Cardiac fibroblast (primary cell): ENCODE data around the gene ULBP3.

Experiments
- DNase-seq, 2 donors: peaks; one replicate each; pipeline versions ENCODE4 v3.0.0 to v3.0.0-alpha.2; 2010; ENCODE audit warnings: low read depth in 2 of 2
- H3K4me3 ChIP-seq, 2 donors: replicated peaks in 1 of 2; 1 replicate in 1 of 2; 2 replicates in 1 of 2; pipeline ENCODE4 v1.5.1; 2011; ENCODE audit warnings: low read depth in 2 of 2, low read length in 2 of 2, mild to moderate bottlenecking in 2 of 2, moderate library complexity in 1 of 2
- TF ChIP-seq, protein P1 (sequence below): IDR thresholded peaks from one replicate; pipeline ENCODE4 v1.5.1; 2011; ENCODE audit warnings: low read depth, mild to moderate bottlenecking, low read length, inconsistent platforms

The ULBP3 gene

DNA sequence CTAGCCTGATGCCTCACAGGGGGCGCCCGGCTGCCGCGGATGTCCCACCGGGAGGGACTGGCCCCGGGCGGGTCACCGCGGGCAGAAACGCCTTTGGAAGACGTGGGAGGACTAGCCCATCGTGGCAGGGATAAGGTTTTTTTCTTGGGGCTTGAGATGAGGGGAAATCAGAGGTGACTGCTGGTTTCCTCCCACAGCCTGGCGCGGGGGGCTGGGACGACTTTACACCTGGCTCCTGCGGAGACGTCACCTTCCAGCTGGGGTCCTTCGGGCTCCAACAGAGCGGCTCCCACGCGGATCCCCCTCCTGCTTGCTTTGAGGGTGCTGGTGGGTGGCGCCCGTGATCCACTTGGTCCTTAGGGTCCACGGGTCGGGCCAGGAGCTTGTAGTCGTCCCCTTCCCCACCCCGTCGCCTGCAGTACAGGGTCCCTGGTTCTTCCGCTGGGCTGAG, 11.4 kb downstream of the ULBP3 start:
- TF ChIP-seq, protein P1, sequence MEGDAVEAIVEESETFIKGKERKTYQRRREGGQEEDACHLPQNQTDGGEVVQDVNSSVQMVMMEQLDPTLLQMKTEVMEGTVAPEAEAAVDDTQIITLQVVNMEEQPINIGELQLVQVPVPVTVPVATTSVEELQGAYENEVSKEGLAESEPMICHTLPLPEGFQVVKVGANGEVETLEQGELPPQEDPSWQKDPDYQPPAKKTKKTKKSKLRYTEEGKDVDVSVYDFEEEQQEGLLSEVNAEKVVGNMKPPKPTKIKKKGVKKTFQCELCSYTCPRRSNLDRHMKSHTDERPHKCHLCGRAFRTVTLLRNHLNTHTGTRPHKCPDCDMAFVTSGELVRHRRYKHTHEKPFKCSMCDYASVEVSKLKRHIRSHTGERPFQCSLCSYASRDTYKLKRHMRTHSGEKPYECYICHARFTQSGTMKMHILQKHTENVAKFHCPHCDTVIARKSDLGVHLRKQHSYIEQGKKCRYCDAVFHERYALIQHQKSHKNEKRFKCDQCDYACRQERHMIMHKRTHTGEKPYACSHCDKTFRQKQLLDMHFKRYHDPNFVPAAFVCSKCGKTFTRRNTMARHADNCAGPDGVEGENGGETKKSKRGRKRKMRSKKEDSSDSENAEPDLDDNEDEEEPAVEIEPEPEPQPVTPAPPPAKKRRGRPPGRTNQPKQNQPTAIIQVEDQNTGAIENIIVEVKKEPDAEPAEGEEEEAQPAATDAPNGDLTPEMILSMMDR, result no peak
- no peak overlapping the region for H3K4me3 ChIP-seq
- DNase-seq, result no peak

DNA sequence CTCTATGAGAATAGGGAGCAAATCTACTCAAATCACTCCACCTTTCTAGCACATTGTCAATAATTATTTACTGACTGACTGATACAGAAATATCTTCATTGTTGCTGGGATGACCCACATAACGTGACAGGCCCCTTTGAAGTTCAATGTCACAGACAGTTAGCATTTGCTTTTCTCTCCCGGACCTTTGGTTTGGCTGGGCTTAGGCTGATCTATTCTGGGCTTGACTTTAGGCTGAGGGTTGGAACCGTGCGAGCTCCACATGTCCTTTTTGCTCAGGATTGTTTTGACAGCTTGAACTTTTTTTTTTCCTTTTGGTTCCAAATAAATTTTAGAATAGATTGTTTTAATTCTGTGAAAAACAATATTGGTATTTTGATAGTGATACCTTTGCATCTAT, 12.0 kb downstream of the ULBP3 start:
- TF ChIP-seq, protein P1, result no peak

DNA sequence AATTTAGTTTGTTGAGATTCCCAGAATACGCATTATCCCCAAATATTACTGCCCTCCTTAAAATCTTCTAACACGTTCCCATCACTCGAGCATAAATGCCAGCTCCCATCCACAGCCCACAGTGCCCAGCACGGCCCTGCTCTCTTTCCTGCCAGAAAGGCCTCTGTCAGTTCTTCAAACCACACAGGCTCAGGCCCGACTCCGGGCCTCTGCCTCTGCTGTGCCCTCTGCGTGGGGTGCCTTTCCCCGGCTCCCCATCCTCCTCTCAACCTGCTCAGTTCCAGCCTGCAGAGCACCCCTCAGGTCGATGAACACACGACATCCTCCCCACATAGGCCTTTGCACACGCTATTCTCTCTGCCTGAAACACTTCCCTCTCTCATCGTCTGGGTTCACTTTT, 12.8 kb downstream of the ULBP3 start:
- TF ChIP-seq, protein P1, result no peak
- no peak for DNase-seq
- H3K4me3 ChIP-seq, result no peak overlapping the region

More for the DNA sequence above, 12.0 kb downstream of the ULBP3 start:
- DNase-seq, result no peak
- no peak overlapping the region for H3K4me3 ChIP-seq

DNA sequence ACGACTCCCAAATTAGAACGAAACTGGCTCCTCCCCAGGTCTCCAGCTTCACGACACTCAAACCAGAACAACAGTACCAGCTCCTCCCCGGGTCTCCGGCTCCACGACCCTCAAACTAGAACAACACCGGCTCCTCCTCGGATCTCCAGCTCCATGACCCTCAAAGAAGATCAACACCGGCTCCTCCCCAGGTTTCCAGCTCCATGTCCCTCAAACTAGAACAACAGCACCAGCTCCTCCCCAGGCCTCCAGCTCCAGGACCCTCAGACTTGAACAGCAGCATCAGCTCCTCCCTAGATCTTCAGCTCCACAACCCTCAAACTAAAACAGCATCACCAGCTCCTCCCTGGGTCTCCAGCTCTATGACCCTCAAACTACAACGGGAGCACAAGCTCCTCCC, 13.8 kb downstream of the ULBP3 start:
- TF ChIP-seq, protein P1, result no peak
- DNase-seq, result no peak
- no peak overlapping the region for H3K4me3 ChIP-seq

DNA sequence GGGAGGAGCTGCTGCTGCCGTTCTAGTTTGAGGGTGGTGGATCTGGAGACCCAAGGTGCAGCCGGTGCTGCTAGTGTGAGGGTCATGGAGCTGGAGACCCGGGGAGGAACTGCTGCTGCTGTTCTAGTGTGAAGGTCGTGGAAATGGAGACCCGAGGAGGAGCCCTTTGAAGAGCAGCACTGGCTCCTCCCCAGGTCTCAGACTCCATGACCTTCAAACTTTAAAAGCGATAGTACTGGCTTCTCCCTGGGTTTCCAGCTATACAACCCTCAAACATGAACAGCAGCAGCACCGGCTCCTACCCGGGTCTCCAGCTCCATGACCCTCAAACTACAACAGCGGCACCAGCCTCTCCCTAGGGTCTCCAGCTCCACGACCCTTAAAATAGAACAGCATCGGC, 15.5 kb downstream of the ULBP3 start:
- H3K4me3 ChIP-seq, result no peak overlapping the region
- TF ChIP-seq, protein P1, result no peak
- DNase-seq, result no peak

DNA sequence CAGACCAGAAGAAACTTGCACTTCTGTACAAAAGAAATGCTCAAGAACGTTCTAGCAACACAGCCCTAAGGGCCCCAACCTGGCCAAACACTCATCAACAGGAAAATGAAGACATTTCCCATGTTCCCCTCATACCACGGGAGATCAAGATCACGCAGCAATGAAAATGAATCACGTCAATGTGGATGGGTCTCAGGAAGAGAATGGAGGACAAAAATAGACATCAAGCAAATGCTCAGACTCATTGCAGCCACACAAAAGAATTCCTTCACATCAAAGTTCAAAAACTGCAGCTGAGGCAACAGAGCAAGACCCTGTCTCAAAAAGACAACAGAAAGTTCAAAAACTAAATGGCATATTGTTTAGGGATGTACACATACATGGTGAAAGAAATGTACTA, 18.1 kb downstream of the ULBP3 start:
- TF ChIP-seq, protein P1, result no peak
- DNase-seq, result no peak
- H3K4me3 ChIP-seq, result no peak overlapping the region

DNA sequence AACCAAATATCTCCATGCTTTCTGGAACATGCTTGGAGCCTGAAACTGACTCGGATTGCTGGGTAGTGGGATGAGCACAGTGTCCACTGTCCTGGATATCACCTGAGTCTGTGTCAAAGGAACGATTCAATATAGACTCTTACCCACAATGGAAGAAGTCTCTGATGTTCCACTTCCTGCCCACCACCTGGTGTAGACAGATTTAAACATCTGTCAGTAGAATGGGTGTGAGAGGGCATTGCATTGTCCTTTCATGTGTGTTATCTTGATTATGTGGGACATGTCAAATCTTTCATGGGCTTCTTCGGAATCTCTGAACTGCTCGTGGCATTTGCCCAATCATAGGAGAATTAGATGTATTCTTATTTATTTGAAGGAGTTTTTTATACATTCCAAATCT, 20.8 kb downstream of the ULBP3 start:
- no peak for DNase-seq
- no peak overlapping the region for H3K4me3 ChIP-seq
- TF ChIP-seq, protein P1, result no peak
